Mesothelial cell of epicardium (in vitro differentiated cells): ENCODE measurements around the gene ANKRD24. TPM values are rescaled to one million over a fixed set of nuclear protein-coding genes. Genes with fewer than 3 reads are reported as not detected.
"Not testable (repeated sequence)": the region's sequence is repeated elsewhere in the genome, so short reads cannot be mapped to it uniquely, and the experiment has no call there.

Experiments used
- DNase-seq, 2 experiments: peaks; one replicate each; pipeline ENCODE4 v3.0.0; 2021; ENCODE audit warnings: low spot score in 2 of 2; ENCODE audit not compliant: unreplicated experiment in 2 of 2
- H3K27ac Mint-ChIP-seq: 2 replicates; pipeline ENCODE4 v1.8.0; 2021; ENCODE audit warnings: mixed read lengths
- H3K27me3 Mint-ChIP-seq: 2 replicates; pipeline ENCODE4 v1.8.0; 2021; ENCODE audit warnings: low read depth, mixed read lengths
- H3K36me3 Mint-ChIP-seq: 2 replicates; pipeline ENCODE4 v1.8.0; 2021; ENCODE audit warnings: mixed read lengths
- H3K4me1 Mint-ChIP-seq: 2 replicates; pipeline ENCODE4 v1.8.0; 2021; ENCODE audit warnings: mixed read lengths
- H3K4me3 Mint-ChIP-seq: 2 replicates; pipeline ENCODE4 v1.8.0; 2021; ENCODE audit warnings: mild to moderate bottlenecking, moderate library complexity, mixed read lengths
- H3K9me3 Mint-ChIP-seq: 2 replicates; pipeline ENCODE4 v1.8.0; 2021; ENCODE audit warnings: mixed read lengths
- CTCF ChIP-seq: fragments of 200-600 bp; sonication (generic); IDR thresholded peaks from one replicate; pipeline ENCODE4 v1.5.0; 2021; ENCODE audit warnings: antibody characterized with exemption; ENCODE audit not compliant: unreplicated experiment
- total RNA-seq: library from RNA; stranded (reverse); gene quantifications from 3 replicates; pipeline ENCODE4 v1.2.1, GENCODE V29; 2021

Gene ANKRD24
- total RNA-seq, 1 donor from 2014 or later = 0.98 TPM

DNA sequence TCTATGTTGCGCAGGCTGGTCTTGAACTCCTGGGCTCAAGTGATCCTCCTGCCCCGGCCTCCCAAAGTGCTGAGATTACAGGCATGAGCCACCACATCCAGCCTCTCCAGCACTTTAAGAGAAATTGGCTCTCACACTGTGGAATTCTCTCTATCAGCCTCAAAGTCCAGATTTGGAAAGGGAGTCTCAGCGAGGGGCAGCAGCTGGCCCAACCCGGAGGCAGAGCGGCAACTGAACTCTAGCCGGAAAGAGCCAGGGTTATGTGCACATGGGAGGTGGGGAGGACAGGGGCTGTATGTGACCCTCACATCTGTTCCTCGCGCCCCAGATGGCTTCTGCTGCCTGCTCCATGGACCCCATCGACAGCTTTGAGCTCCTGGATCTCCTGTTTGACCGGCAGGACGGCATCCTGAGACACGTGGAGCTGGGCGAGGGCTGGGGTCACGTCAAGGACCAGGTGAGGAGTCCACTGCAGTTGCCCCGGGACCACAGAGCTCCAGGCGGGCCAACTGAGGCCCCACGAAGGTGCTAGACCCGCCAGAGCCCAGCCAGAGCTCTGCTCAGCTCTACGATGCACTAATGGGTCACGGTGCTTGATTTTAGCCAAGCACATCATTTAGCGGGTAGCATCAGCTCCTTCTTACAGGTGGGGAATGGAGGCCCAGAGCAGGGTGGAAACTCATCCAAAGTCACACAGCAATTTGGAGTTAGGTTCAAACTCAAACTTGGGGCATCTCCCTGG is 27.7 kb upstream of the ANKRD24 start:
- DNase-seq = no peak
- Mint-ChIP-seq H3K9me3 (no peaks in the 10 kb centered on the region), H3K36me3 (no peaks in the 10 kb centered on the region), H3K27me3 (peaks cover 46% of the 10 kb centered on the region), H3K4me3 (no peak overlapping the region), H3K4me1 (no peaks in the 10 kb centered on the region), H3K27ac (no peak overlapping the region)
- TF ChIP-seq CTCF = no peak

GRCh38 chr19:4157164-4157563 is 25.3 kb upstream of the ANKRD24 start:
- H3K27me3 Mint-ChIP-seq = peaks cover 32% of the 10 kb centered on the region
- no peaks in the 10 kb centered on the region for H3K9me3 Mint-ChIP-seq
- DNase-seq = no peak
- H3K4me3 Mint-ChIP-seq = no peak overlapping the region
- no peak for TF ChIP-seq CTCF
- H3K27ac Mint-ChIP-seq = no peak overlapping the region
- no peaks in the 10 kb centered on the region for H3K36me3 Mint-ChIP-seq
- no peaks in the 10 kb centered on the region for H3K4me1 Mint-ChIP-seq

DNA sequence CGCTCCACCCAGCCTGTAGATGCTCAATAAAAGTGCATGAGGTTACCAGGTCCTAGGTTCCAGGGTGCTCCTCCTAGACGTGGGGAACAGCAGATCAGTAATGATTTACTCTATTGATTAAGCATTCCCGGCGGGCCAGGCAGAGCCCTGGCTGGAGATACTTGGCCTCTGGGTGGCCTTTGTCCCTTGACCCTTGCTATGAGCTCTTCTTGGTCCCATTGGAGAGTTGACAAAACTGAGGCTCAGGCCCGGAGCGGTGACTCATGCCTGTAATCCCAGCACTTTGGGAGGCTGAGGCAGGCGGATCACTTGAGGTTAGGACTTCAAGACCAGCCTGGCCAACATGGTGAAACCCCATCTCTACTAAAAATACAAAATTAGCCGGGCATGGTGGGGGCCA is 24.5 kb upstream of the ANKRD24 start:
- H3K27ac Mint-ChIP-seq, H3K4me3 Mint-ChIP-seq, H3K4me1 Mint-ChIP-seq, H3K9me3 Mint-ChIP-seq, DNase-seq, H3K36me3 Mint-ChIP-seq: not testable (repeated sequence)
- H3K27me3 Mint-ChIP-seq = peaks cover 30% of the 10 kb centered on the region

DNA sequence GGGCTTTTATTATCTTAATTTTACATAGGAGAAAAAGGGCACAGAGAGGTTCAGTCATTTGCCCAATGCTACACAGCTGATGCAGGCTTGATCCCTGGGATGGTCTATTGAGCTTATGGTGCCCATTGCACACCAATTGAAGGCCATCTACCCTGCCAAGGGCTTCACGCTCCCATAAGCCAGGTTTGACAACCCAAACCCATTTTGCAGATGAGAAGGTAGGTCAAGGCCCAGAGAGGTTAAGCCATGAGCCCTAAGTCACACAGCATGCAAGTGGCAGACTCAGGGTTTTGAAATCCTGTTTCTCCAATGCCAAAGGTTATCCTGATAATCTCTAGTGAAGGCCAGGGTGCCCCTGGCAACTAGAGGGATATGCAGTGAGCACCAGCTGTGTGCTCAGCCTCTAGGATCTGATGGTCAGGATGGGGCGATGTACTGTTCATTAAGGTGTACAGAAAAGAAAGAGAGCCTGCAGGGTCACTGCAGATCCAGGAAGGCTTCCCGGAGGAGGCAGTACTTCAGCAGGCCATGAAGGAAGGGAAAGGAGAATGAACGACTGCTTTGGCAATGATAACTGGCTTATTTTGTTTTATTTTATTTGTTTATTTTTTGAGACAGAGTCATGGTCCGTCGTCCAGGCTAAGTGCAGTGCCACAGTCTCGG is 20.9 kb upstream of the ANKRD24 start:
- peaks cover 30% of the 10 kb centered on the region for H3K27me3 Mint-ChIP-seq
- TF ChIP-seq CTCF = no peak
- no peaks in the 10 kb centered on the region for H3K36me3 Mint-ChIP-seq
- H3K4me3 Mint-ChIP-seq = no peak overlapping the region
- H3K27ac Mint-ChIP-seq = no peak overlapping the region
- no peaks in the 10 kb centered on the region for H3K4me1 Mint-ChIP-seq
- no peaks in the 10 kb centered on the region for H3K9me3 Mint-ChIP-seq
- no peak for DNase-seq

- Mint-ChIP-seq H3K27ac (no peak overlapping the region), H3K4me1 (no peaks in the 10 kb centered on the region), H3K9me3 (no peaks in the 10 kb centered on the region), H3K4me3 (no peak overlapping the region), H3K27me3 (peaks cover 39% of the 10 kb centered on the region), H3K36me3 (no peaks in the 10 kb centered on the region)
- TF ChIP-seq CTCF = no peak
- DNase-seq = no peak
These were observed 18.2 kb upstream of the ANKRD24 start for GRCh38 chr19:4164262-4164661.

DNA sequence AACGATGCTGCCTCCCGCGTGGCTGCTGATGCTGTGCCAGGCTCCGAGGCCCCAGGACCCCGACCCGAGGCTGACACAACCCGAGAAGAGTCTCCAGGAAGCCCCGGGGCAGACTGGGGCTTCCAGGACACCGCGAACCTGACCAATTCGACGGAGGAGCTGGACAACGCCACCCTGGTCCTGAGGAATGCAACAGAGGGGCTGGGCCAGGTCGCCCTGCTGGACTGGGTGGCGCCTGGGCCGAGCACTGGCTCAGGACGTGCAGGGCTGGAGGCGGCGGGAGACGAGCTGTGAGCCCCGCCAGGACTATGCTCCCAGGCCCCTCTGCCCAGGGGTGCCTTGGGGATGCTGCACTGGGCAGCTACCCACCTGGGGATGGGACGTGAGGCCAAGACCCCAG is 10.8 kb upstream of the ANKRD24 start:
- no peaks in the 10 kb centered on the region for H3K9me3 Mint-ChIP-seq
- TF ChIP-seq CTCF = no peak
- H3K4me3 Mint-ChIP-seq = no peak overlapping the region
- H3K4me1 Mint-ChIP-seq = no peaks in the 10 kb centered on the region
- peaks cover 38% of the 10 kb centered on the region for H3K27me3 Mint-ChIP-seq
- DNase-seq = no peak
- H3K27ac Mint-ChIP-seq = no peak overlapping the region
- peaks cover 1% of the 10 kb centered on the region for H3K36me3 Mint-ChIP-seq
